Measurements from ENCODE around the gene C4orf33.

DNA sequence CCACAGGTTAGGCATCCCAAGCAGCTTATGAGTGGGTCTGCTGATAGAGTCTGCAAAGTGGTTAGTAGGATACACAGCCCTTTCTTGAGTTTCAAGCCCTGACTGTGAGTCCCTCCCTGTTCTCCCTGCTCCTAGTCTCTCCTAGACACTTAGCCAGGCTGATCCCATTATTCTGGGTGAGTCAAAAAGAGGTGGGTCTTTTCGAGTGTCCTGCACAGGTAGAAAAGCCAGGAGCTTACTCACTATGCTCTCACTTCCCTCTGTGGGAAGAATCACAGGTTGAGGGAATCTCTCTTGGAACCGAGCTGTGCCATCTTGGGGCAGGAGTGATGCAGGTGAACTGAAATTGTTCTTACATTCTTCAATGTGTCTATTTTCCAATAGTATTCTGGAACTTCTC is 32.3 kb upstream of the C4orf33 start:
- no peak for TF ChIP-seq POLR2A (IDR thresholded peaks at IDR 0.05)
- TF ChIP-seq, protein P1, sequence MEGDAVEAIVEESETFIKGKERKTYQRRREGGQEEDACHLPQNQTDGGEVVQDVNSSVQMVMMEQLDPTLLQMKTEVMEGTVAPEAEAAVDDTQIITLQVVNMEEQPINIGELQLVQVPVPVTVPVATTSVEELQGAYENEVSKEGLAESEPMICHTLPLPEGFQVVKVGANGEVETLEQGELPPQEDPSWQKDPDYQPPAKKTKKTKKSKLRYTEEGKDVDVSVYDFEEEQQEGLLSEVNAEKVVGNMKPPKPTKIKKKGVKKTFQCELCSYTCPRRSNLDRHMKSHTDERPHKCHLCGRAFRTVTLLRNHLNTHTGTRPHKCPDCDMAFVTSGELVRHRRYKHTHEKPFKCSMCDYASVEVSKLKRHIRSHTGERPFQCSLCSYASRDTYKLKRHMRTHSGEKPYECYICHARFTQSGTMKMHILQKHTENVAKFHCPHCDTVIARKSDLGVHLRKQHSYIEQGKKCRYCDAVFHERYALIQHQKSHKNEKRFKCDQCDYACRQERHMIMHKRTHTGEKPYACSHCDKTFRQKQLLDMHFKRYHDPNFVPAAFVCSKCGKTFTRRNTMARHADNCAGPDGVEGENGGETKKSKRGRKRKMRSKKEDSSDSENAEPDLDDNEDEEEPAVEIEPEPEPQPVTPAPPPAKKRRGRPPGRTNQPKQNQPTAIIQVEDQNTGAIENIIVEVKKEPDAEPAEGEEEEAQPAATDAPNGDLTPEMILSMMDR (IDR thresholded peaks at IDR 0.05) = no peak
